Mononuclear cell (primary cell): Measurements from ENCODE around the gene MVB12A. TPM values are rescaled to one million over a fixed set of nuclear protein-coding genes. Genes with fewer than 3 reads are reported as not detected.

Experiments used
- H3K27me3 ChIP-seq: 2 replicates; pipeline ENCODE4 v1.6.0; 2011; ENCODE audit warnings: low read length, control low read depth; ENCODE audit not compliant: insufficient read depth
- H3K4me1 ChIP-seq: 2 replicates; pipeline ENCODE4 v1.5.1; 2011; ENCODE audit warnings: mild to moderate bottlenecking, low read length, control low read depth; ENCODE audit not compliant: insufficient read depth
- H3K4me3 ChIP-seq: 2 replicates; pipeline ENCODE4 v1.5.1; 2011; ENCODE audit warnings: mild to moderate bottlenecking, low read length, moderate library complexity
- H3K9me3 ChIP-seq: 2 replicates; pipeline ENCODE4 v1.5.1; 2011; ENCODE audit warnings: low read depth, mild to moderate bottlenecking, control low read depth, low read length
- total RNA-seq: library from RNA; depleted of rRNA; stranded (reverse); fragments of >200 nt; gene quantifications from one replicate; pipeline ENCODE4 v1.2.3, GENCODE V29; 2012

MVB12A gene
- 13.1 TPM for total RNA-seq

DNA sequence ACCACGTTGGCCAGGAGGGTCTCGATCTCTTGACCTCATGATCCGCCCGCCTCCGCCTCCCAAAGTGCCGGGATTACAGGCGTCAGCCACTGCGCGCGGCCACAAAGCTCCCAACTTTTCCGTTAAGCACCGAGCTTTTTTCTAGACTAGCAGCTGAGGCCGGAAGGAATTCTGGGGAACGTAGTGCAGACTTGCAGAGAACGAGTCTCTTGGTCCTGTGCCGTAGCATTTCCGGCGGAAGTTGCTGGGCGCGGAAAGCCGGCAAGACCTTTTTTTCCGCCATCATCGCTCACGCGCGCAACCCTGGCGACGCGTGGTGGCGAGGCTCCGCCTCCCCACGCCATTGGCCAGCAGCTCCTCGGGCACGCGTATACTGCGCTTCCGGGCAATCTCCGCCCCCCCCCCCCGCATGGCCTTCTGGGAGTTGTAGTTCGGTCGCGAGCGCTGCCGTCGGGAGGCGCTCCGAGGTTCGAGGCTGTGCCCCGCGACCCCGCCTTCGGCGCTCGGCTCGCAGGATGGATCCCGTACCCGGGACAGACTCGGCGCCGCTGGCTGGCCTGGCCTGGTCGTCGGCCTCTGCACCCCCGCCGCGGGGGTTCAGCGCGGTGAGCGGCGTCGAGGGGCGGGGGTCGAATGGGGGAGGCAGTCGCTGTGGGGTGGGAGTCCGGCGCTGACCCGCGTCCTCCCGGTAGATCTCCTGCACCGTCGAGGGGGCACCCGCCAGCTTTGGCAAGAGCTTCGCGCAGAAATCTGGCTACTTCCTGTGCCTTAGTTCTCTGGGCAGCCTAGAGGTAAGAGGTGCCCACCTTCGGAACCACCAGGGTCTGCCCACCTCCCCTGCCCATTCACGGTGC is at the start of gene MVB12A:
MVB12A (plus strand) TSS at position 427 of the 854 bp plus-strand sequence; CDS start at position 516, 89 bp downstream.
- Histone ChIP-seq H3K4me3 (peak within 1 kb of the TSS; percentile 62), H3K4me1 (peaks cover 17% of the 10 kb centered on the region), H3K9me3 (no peaks in the 10 kb centered on the region), H3K27me3 (no peaks in the 10 kb centered on the region)

DNA sequence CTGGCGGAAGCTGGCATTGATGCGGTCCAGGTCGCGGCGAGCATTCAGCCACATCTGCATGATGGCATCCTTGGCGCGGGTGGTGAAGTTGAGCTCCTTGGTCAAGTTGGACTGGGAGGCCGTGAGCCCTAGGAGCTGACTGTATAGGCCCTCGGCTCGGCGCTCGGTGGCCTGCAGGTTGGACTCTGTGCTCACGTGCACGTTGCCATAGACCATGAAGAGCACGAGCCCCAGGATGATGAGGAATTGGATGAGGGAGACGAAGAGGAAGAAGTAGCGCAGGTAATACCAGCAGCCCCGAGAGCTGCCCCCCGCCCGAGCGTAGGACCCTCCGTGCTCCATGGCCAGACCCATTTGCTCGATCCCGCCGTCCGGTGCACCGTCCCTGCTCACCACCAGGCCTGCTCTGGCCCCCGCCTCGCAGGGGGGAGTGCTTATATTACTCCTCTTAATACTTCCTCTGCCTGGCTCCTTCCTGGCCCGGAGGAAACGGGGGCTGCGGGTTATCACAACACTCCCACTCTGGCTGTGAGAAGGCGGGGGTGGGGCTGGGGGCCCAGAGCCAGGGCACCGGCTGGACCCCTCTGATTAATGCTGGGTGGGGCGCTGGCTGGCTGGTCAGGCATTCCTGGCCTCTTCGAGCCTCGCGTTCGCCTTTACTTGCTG is 42.8 kb upstream of the MVB12A start, which contains the start of gene PLVAP:
PLVAP (minus strand) TSS at position 408 of the 666 bp plus-strand sequence; CDS start at position 354, 54 bp downstream.
- Histone ChIP-seq H3K27me3 (no peaks in the 10 kb centered on the region), H3K9me3 (no peaks in the 10 kb centered on the region), H3K4me1 (peaks cover 21% of the 10 kb centered on the region), H3K4me3 (no peak within 1 kb of the TSS)

DNA sequence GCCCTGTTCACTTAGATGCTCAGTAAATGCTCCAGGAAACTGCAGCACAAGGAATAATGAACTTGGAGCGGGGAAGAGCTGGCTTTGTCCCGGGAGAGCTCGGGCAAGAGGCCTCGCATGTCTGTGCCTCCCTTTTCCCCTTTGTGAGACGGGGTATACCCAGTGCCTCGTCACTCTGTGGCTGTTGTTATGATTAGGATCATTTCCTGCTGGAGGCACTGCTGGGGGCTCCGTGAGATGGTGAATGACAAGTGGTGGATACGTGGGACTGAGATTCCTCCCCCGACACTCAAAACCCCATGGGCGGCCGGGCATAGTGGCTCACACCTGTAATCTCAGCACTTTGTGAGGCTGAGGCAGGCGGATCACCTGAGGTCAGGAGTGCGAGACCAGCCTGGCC is 41.6 kb upstream of the MVB12A start:
- H3K4me1 ChIP-seq: peaks cover 33% of the 10 kb centered on the region
- no peaks in the 10 kb centered on the region for H3K27me3 ChIP-seq
- no peaks in the 10 kb centered on the region for H3K9me3 ChIP-seq
- H3K4me3 ChIP-seq: no peak overlapping the region

- no peak overlapping the region for H3K4me3 ChIP-seq
- no peaks in the 10 kb centered on the region for H3K27me3 ChIP-seq
- peaks cover 35% of the 10 kb centered on the region for H3K4me1 ChIP-seq
- no peaks in the 10 kb centered on the region for H3K9me3 ChIP-seq
Measured at GRCh38 chr19:17379221-17379631, 40.6 kb upstream of the MVB12A start.

GRCh38 chr19:17380426-17381138 is 39.3 kb upstream of the MVB12A start:
- Histone ChIP-seq H3K4me1 (peaks cover 35% of the 10 kb centered on the region), H3K4me3 (no peak overlapping the region), H3K27me3 (no peaks in the 10 kb centered on the region), H3K9me3 (no peaks in the 10 kb centered on the region)

DNA sequence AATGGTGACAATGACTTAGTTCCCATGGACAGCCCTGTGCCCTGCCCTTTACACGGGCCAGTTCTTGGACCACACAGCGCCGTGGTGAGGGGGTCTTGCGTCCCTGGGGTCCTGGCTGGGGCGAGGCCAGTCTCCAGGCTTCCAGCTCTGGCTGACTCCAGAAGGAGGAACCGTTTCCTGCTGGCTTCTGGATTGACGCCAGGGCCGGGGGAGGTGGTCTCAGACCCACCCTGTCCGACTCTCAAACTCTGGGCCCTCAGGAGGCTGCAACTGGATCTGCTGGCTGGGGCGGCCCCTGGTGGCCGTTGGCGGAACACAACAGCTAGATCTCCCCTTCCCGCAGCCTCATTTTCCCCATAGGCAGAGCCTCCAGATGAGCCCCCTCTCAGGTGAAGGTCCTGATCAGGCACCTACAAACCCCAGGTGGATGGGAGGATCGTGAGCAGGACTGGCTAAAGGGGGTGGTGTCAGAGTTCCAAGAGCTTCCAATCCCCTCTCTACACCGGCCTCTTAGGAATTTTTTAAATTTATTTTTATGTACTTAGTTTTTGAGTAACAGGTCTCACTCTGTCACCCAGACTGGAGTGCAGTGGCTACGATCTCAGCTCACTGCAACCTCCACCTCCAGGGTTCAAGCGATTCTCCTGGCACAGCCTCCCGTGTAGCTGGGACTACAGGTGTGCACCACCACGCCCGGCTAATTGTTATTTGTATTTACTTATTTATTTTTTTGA is 33.8 kb upstream of the MVB12A start:
- no peaks in the 10 kb centered on the region for H3K9me3 ChIP-seq
- no peaks in the 10 kb centered on the region for H3K27me3 ChIP-seq
- no peak overlapping the region for H3K4me3 ChIP-seq
- peaks cover 26% of the 10 kb centered on the region for H3K4me1 ChIP-seq

GRCh38 chr19:17389288-17389687 is 30.6 kb upstream of the MVB12A start:
- no peaks in the 10 kb centered on the region for H3K27me3 ChIP-seq
- H3K4me3 ChIP-seq: no peak overlapping the region
- H3K9me3 ChIP-seq: no peaks in the 10 kb centered on the region
- peaks cover 26% of the 10 kb centered on the region for H3K4me1 ChIP-seq

GRCh38 chr19:17389957-17390664 is 29.7 kb upstream of the MVB12A start:
- H3K9me3 ChIP-seq: no peaks in the 10 kb centered on the region
- peaks cover 35% of the 10 kb centered on the region for H3K4me1 ChIP-seq
- peak overlapping the region; percentile 33 for H3K4me3 ChIP-seq
- no peaks in the 10 kb centered on the region for H3K27me3 ChIP-seq

- Histone ChIP-seq H3K4me1 (peaks cover 37% of the 10 kb centered on the region), H3K4me3 (peak overlapping the region; percentile 33), H3K27me3 (no peaks in the 10 kb centered on the region)
Measured at GRCh38 chr19:17390665-17391370, 29.0 kb upstream of the MVB12A start.

GRCh38 chr19:17391371-17392151 is 28.3 kb upstream of the MVB12A start:
- H3K4me3 ChIP-seq: peak overlapping the region; percentile 33
- peaks cover 37% of the 10 kb centered on the region for H3K4me1 ChIP-seq
- H3K27me3 ChIP-seq: no peaks in the 10 kb centered on the region
- H3K9me3 ChIP-seq: no peaks in the 10 kb centered on the region

More at GRCh38 chr19:17390665-17391370, 29.0 kb upstream of the MVB12A start:
- H3K9me3 ChIP-seq: no peaks in the 10 kb centered on the region

- H3K9me3 ChIP-seq: no peaks in the 10 kb centered on the region
Measured at GRCh38 chr19:17393002-17393401, 26.8 kb upstream of the MVB12A start.

DNA sequence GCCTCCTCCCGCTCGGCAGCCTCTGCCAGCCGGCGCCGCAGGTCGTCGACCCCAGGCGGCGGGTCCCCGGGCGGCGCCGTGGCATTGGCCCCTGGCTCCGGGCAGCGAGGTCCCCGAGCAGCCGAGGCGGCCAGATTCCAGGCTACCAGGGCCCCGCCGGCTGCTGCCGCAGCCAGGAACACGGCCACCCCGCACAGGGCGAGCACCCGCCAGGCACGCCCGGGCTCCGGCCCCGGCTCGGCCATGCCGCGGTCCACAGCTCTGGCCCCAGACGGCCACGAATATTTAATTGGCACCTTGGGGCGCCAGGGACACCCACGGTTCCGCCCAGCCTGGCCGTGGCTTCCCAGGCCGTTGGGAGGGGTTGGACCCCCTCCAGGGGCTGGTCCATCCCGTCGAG is 25.9 kb upstream of the MVB12A start, which contains the start of gene CCDC194:
CCDC194 (minus strand) TSS at position 283 of the 400 bp plus-strand sequence; CDS start at position 245, 38 bp downstream.
- Histone ChIP-seq H3K27me3 (no peaks in the 10 kb centered on the region), H3K4me3 (no peak within 1 kb of the TSS), H3K9me3 (no peaks in the 10 kb centered on the region), H3K4me1 (peaks cover 37% of the 10 kb centered on the region)

More at GRCh38 chr19:17393002-17393401, 26.8 kb upstream of the MVB12A start:
- H3K4me3 ChIP-seq: no peak overlapping the region
- H3K4me1 ChIP-seq: peaks cover 37% of the 10 kb centered on the region
- no peaks in the 10 kb centered on the region for H3K27me3 ChIP-seq
